GM23248 (cell line): ENCODE results near the gene COP1. TPM values are rescaled to one million over a fixed set of nuclear protein-coding genes. Genes with fewer than 3 reads are reported as not detected.

Experiments
- DNase-seq: peaks from one replicate; pipeline ENCODE4 v3.0.0-alpha.2; 2015
- H2AFZ ChIP-seq: fragments of 200-600 bp; sonication (generic); 2 replicates; pipeline ENCODE4 v1.6.1; 2016; ENCODE audit warnings: antibody characterized with exemption
- H3F3A ChIP-seq: fragments of 200-600 bp; sonication (generic); 2 replicates; pipeline ENCODE4 v1.6.1; 2016; ENCODE audit warnings: mild to moderate bottlenecking, antibody characterized with exemption, mixed run types; ENCODE audit not compliant: insufficient read depth
- H3K27ac ChIP-seq: fragments of 200-600 bp; sonication (generic); 2 replicates; pipeline ENCODE4 v1.5.1; 2016; ENCODE audit warnings: mild to moderate bottlenecking
- H3K27me3 ChIP-seq: fragments of 200-600 bp; sonication (generic); replicated peaks from 2 replicates; pipeline ENCODE4 v1.6.1; 2016; ENCODE audit warnings: mild to moderate bottlenecking; ENCODE audit not compliant: insufficient read depth
- H3K36me3 ChIP-seq: fragments of 200-600 bp; sonication (generic); 2 replicates; pipeline ENCODE4 v1.6.1; 2016; ENCODE audit warnings: low read depth, mild to moderate bottlenecking
- H3K4me1 ChIP-seq: fragments of 200-600 bp; sonication (generic); 2 replicates; pipeline ENCODE4 v1.6.1; 2016; ENCODE audit warnings: mild to moderate bottlenecking; ENCODE audit not compliant: insufficient read depth
- H3K4me2 ChIP-seq: fragments of 200-600 bp; sonication (generic); one replicate; pipeline ENCODE4 v1.6.1; 2016; ENCODE audit warnings: mild to moderate bottlenecking; ENCODE audit not compliant: unreplicated experiment
- H3K4me3 ChIP-seq: fragments of 200-600 bp; sonication (generic); 2 replicates; pipeline ENCODE4 v1.5.1; 2016; ENCODE audit warnings: mild to moderate bottlenecking
- H3K79me2 ChIP-seq: fragments of 200-600 bp; sonication (generic); 2 replicates; pipeline ENCODE4 v1.6.1; 2016; ENCODE audit warnings: mild to moderate bottlenecking; ENCODE audit not compliant: insufficient read depth
- H3K9ac ChIP-seq: fragments of 200-600 bp; sonication (generic); 2 replicates; pipeline ENCODE4 v1.6.1; 2016; ENCODE audit warnings: mild to moderate bottlenecking
- H3K9me2 ChIP-seq: fragments of 200-600 bp; sonication (generic); 2 replicates; pipeline ENCODE4 v1.6.1; 2016; ENCODE audit warnings: mixed run types, mild to moderate bottlenecking, moderate library complexity; ENCODE audit not compliant: insufficient read depth
- H3K9me3 ChIP-seq: fragments of 200-600 bp; sonication (generic); one replicate; pipeline ENCODE4 v1.6.1; 2017; ENCODE audit warnings: low read depth
- H4K20me1 ChIP-seq: fragments of 200-600 bp; sonication (generic); 2 replicates; pipeline ENCODE4 v1.6.0; 2016; ENCODE audit not compliant: insufficient read depth
- EZH2 ChIP-seq: fragments of 200-600 bp; sonication (generic); IDR thresholded peaks from 2 replicates; pipeline ENCODE4 v1.6.1; 2018; ENCODE audit warnings: antibody characterized with exemption, mild to moderate bottlenecking; ENCODE audit not compliant: insufficient read depth, poor library complexity, severe bottlenecking
- EZH2phosphoT487 ChIP-seq: fragments of 200-600 bp; sonication (generic); IDR thresholded peaks from 2 replicates; pipeline ENCODE4 v1.6.1; 2018; ENCODE audit warnings: antibody characterized with exemption, moderate library complexity, mild to moderate bottlenecking, low read depth; ENCODE audit not compliant: insufficient read depth
- WGBS, 2 experiments: methylation state at CpG; one replicate each; pipeline ENCODE4 v1.1.6; 2015 to 2017; ENCODE audit warnings: low lambda C conversion rate in 2 of 2, low coverage in 1 of 2; ENCODE audit errors: missing lambda C conversion rate in 2 of 2; 5-methylcytosine and 5-hydroxymethylcytosine counted together
- in situ Hi-C: fragments of 300-500 bp; cut with MboI; formaldehyde crosslinking; loops from 2 replicates; pipeline ENCODE4 v1.15.0; 2020
- polyA plus RNA-seq: library from polyadenylated mRNA; unstranded; fragments of >200 nt; fragmentation: Nextera tagmentation; extraction: Ambion mirVana; gene quantifications from 2 replicates; pipeline ENCODE4 v1.2.1, GENCODE V29; 2016
- total RNA-seq: library from RNA; depleted of rRNA; stranded (reverse); fragments of >200 nt; shearing (Covaris generic); gene quantifications from 2 replicates; pipeline ENCODE4 v1.2.3, GENCODE V29; 2014; rRNA removed

COP1 gene
- total RNA-seq (43.3 and 55.1 TPM in 2 replicates), polyA plus RNA-seq (36.9 and 42.4 TPM in 2 replicates)

GRCh38 chr1:176206961-176207902, at the start of gene COP1:
Gene COP1 (minus strand): TSS chr1:176207286. CDS start chr1:176206978, 308 bp downstream.
- H3K27me3 ChIP-seq, result no peaks in the 10 kb centered on the region
- TF ChIP-seq EZH2, result no peak
- no peak for TF ChIP-seq EZH2phosphoT487
- peak within 1 kb of the TSS; percentile 97 for H2AFZ ChIP-seq
- H3K36me3 ChIP-seq, result no peaks in the 10 kb centered on the region
- peaks cover 55% of the 10 kb centered on the region for H3K79me2 ChIP-seq
- no peaks in the 10 kb centered on the region for H3K9me3 ChIP-seq
- H3K9ac ChIP-seq, result peak within 1 kb of the TSS; percentile 91
- H3F3A ChIP-seq, result peaks cover 17% of the 10 kb centered on the region; the same call in 1 of the 2 replicates
- H3K27ac ChIP-seq, result peak within 1 kb of the TSS; percentile 83
- peaks cover 16% of the 10 kb centered on the region for H3K4me1 ChIP-seq
- 1 to 2% methylated on average over 76 to 86 of the region's 92 CpGs for WGBS, 2 experiments
- in situ Hi-C loops, result no loop called here
- peak within 1 kb of the TSS; percentile 97 for H3K4me2 ChIP-seq
- DNase-seq, result peak; percentile 98
- no peaks in the 10 kb centered on the region for H3K9me2 ChIP-seq
- H4K20me1 ChIP-seq, result 0 out of 2 replicates have a peak, but pooled peaks cover 3% of the 10 kb centered on the region
- peak within 1 kb of the TSS; percentile 96 for H3K4me3 ChIP-seq

GRCh38 chr1:176252191-176252590, 45.1 kb upstream of the COP1 start:
- Histone ChIP-seq H2AFZ (no peak overlapping the region), H3K4me2 (no peak overlapping the region), H3K9me2 (no peaks in the 10 kb centered on the region), H3K9ac (no peak overlapping the region), H3K4me3 (no peak overlapping the region), H3F3A (no peaks in the 10 kb centered on the region), H4K20me1 (no peaks in the 10 kb centered on the region), H3K9me3 (no peaks in the 10 kb centered on the region), H3K36me3 (no peaks in the 10 kb centered on the region), H3K4me1 (no peaks in the 10 kb centered on the region), H3K79me2 (no peaks in the 10 kb centered on the region), H3K27ac (no peak overlapping the region), H3K27me3 (no peaks in the 10 kb centered on the region)
- WGBS, 2 experiments, result 60 to 62% methylated on average over 4 of the region's 4 CpGs
- in situ Hi-C loops, result no loop called here
- no peak for TF ChIP-seq EZH2
- TF ChIP-seq EZH2phosphoT487, result no peak
- DNase-seq, result no peak

- Histone ChIP-seq H3K9me2 (no peaks in the 10 kb centered on the region; the same call in 1 of the 2 replicates), H3K27ac (peak overlapping the region; percentile 78; the same call in 1 of the 2 replicates), H3K36me3 (no peaks in the 10 kb centered on the region), H4K20me1 (no peaks in the 10 kb centered on the region), H3K9me3 (no peaks in the 10 kb centered on the region), H3K4me2 (no peak overlapping the region), H2AFZ (no peak overlapping the region), H3F3A (peaks cover 40% of the 10 kb centered on the region), H3K9ac (0 out of 2 replicates have a peak overlapping the region, but pooled peaks have one; percentile 58), H3K79me2 (no peaks in the 10 kb centered on the region), H3K4me3 (no peak overlapping the region), H3K27me3 (no peaks in the 10 kb centered on the region), H3K4me1 (peaks cover 43% of the 10 kb centered on the region)
- in situ Hi-C loops, result no loop called here
- TF ChIP-seq EZH2 (no peak), EZH2phosphoT487 (no peak)
- no peak for DNase-seq
- 78 to 81% methylated on average over 2 of the region's 2 CpGs for WGBS, 2 experiments
Measured at GRCh38 chr1:176244851-176245250, 37.8 kb upstream of the COP1 start.

DNA sequence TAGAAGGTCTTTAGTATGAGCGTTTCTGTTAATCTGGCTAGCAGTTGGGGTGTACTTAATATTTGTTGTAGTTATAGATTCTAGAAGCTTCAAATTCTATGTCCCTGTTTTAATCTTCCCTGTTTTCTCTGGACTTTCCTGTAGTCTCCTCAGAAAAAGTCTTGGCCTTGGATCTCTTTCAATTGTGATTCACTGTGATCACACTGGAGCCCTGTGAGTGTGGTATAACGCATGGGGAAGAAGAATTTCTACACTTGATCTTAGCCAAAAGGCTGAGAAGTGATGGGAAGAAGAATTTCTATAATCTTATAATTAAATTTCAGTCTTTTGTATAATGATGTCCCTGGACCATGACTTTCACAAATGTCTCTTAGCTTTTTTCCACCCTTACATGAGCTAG, 36.7 kb upstream of the COP1 start:
- Histone ChIP-seq H3K9me2 (no peaks in the 10 kb centered on the region; the same call in 1 of the 2 replicates), H3F3A (peaks cover 40% of the 10 kb centered on the region), H3K9me3 (no peaks in the 10 kb centered on the region), H3K36me3 (no peaks in the 10 kb centered on the region), H3K27ac (peak overlapping the region; percentile 78), H3K4me2 (peak overlapping the region; percentile 50), H3K79me2 (no peaks in the 10 kb centered on the region), H4K20me1 (no peaks in the 10 kb centered on the region), H3K9ac (peak overlapping the region; percentile 58), H3K4me1 (peaks cover 43% of the 10 kb centered on the region), H3K27me3 (no peaks in the 10 kb centered on the region), H2AFZ (peak overlapping the region; percentile 61), H3K4me3 (peak overlapping the region; percentile 60)
- no peak for TF ChIP-seq EZH2
- TF ChIP-seq EZH2phosphoT487, result no peak
- DNase-seq, result peak; percentile 84
- 27 to 29% methylated on average over 2 of the region's 2 CpGs for WGBS, 2 experiments
- in situ Hi-C loops, result no loop called here
